AG09319 (cell line): ENCODE data around the gene ZNF85.
"Not testable (repeated sequence)": the region's sequence is repeated elsewhere in the genome, so short reads cannot be mapped to it uniquely, and the experiment has no call there.

Experiments used
- DNase-seq: peaks from one replicate; pipeline ENCODE4 v3.0.0-alpha.2; 2010; ENCODE audit warnings: low read depth; ENCODE audit errors: extremely low read depth
- CTCF ChIP-seq: IDR thresholded peaks from 2 replicates; pipeline ENCODE4 v1.5.1; 2011; ENCODE audit warnings: low read depth, mild to moderate bottlenecking, inconsistent platforms, low read length, moderate library complexity

The ZNF85 gene

GRCh38 chr19:20923077-20923871 lies at the start of gene ZNF85:
TSS of gene ZNF85 (plus strand) at chr19:20923251. CDS start at chr19:20923401, 150 bp downstream.
- no peak for TF ChIP-seq CTCF
- peak; percentile 73 for DNase-seq

GRCh38 chr19:20879501-20879900 lies 43.5 kb upstream of the ZNF85 start:
- DNase-seq, result no peak

GRCh38 chr19:20912973-20913372 lies 10.1 kb upstream of the ZNF85 start:
- no peak for TF ChIP-seq CTCF
- no peak for DNase-seq

More at GRCh38 chr19:20879501-20879900, 43.5 kb upstream of the ZNF85 start:
- TF ChIP-seq CTCF, result no peak

- no peak for DNase-seq
- no peak for TF ChIP-seq CTCF
These were observed 2.4 kb downstream of the ZNF85 start for GRCh38 chr19:20925481-20925880.

GRCh38 chr19:20926796-20927195 lies 3.7 kb downstream of the ZNF85 start:
- TF ChIP-seq CTCF, result no peak
- no peak for DNase-seq

GRCh38 chr19:20928371-20928770 lies 5.3 kb downstream of the ZNF85 start:
- no peak for TF ChIP-seq CTCF
- DNase-seq, result no peak

- DNase-seq, result not testable (repeated sequence)
These were observed 13.4 kb downstream of the ZNF85 start for GRCh38 chr19:20936322-20936947.

GRCh38 chr19:20952561-20953095 lies 29.6 kb downstream of the ZNF85 start:
- DNase-seq, result not testable (repeated sequence)
